Activated CD8-positive, alpha-beta T cell treated with anti-CD3 and anti-CD28 coated beads, Interleukin-2, amount 10 ng/mL, durations not matched to agents 7 days and 5 days (primary cell): ENCODE measurements around the gene CENPN. TPM values are rescaled to one million over a fixed set of nuclear protein-coding genes. Genes with fewer than 3 reads are reported as not detected.

ENCODE experiments used
- ATAC-seq: fragments of 150-1000 bp; cut with Tn5 transposase; one replicate; pipeline ENCODE4 v1.10.0; 2021; ENCODE audit warnings: moderate library complexity
- CTCF ChIA-PET: fragments of 350-600 bp; sonication (Branson Sonifier 250); formaldehyde crosslinking; loops from one replicate; lab custom pipeline; 2021; ENCODE audit warnings: antibody characterized with exemption; lab: Charles Lee
- POLR2A ChIA-PET: fragments of 350-600 bp; sonication (Branson Sonifier 250); formaldehyde crosslinking; loops from one replicate; lab custom pipeline; 2021; ENCODE audit warnings: antibody characterized with exemption; lab: Charles Lee
- DNase-seq: peaks from one replicate; pipeline ENCODE4 v3.0.0-alpha.2; 2020
- H3K27ac Mint-ChIP-seq: one replicate; pipeline ENCODE4 v1.8.0; 2021; ENCODE audit warnings: mild to moderate bottlenecking, mixed read lengths
- H3K27me3 Mint-ChIP-seq: one replicate; pipeline ENCODE4 v1.8.0; 2021; ENCODE audit warnings: low read depth, mixed read lengths
- H3K36me3 Mint-ChIP-seq: one replicate; pipeline ENCODE4 v1.8.0; 2021; ENCODE audit warnings: low read depth, mixed read lengths
- H3K4me1 Mint-ChIP-seq: one replicate; pipeline ENCODE4 v1.8.0; 2021; ENCODE audit warnings: low read depth, mixed read lengths
- H3K4me3 Mint-ChIP-seq: one replicate; pipeline ENCODE4 v1.8.0; 2021; ENCODE audit warnings: mild to moderate bottlenecking, mixed read lengths
- H3K9me3 Mint-ChIP-seq: one replicate; pipeline ENCODE4 v1.8.0; 2022; ENCODE audit warnings: mixed read lengths; ENCODE audit not compliant: insufficient read depth
- total RNA-seq, 2 experiments: library from RNA; stranded (reverse); gene quantifications; one replicate each; pipeline ENCODE4 v1.2.3, GENCODE V29; 2021

CENPN gene
- total RNA-seq, 2 experiments from 2014 or later, result 65.2 to 67.2 TPM

GRCh38 chr16:81061871-81062608, 55.0 kb downstream of the CENPN start:
- Mint-ChIP-seq H3K27ac (no peak overlapping the region), H3K9me3 (no peaks in the 10 kb centered on the region), H3K4me3 (no peak overlapping the region), H3K4me1 (peaks cover 5% of the 10 kb centered on the region), H3K36me3 (no peaks in the 10 kb centered on the region), H3K27me3 (no peaks in the 10 kb centered on the region)
- ChIA-PET CTCF (no interaction called here), POLR2A (no interaction called here)
- no peak for DNase-seq
- ATAC-seq, result no peak

- Mint-ChIP-seq H3K27ac (no peak overlapping the region), H3K9me3 (no peaks in the 10 kb centered on the region), H3K4me1 (peaks cover 12% of the 10 kb centered on the region), H3K4me3 (no peak overlapping the region), H3K27me3 (no peaks in the 10 kb centered on the region), H3K36me3 (no peaks in the 10 kb centered on the region)
- DNase-seq (no peak), ATAC-seq (no peak)
- ChIA-PET CTCF (interaction anchor here (1.2 kb wide), 1 partner anchor 31 kb away, joined by 6 read pairs; the partner anchor contains the start of gene ATMIN), POLR2A (interaction anchor here (0.6 to 1.9 kb wide), 3 partner anchors 11 to 413 kb away, joined by 3 to 9 read pairs (median 4); partner anchors contain the start of genes ATMIN and C16orf46)
Observed at GRCh38 chr16:81066681-81067080, 59.7 kb downstream of the CENPN start.

GRCh38 chr16:81067166-81067565, 60.2 kb downstream of the CENPN start:
- Mint-ChIP-seq H3K36me3 (no peaks in the 10 kb centered on the region), H3K4me3 (no peak overlapping the region), H3K27ac (no peak overlapping the region), H3K9me3 (no peaks in the 10 kb centered on the region), H3K27me3 (no peaks in the 10 kb centered on the region), H3K4me1 (peaks cover 17% of the 10 kb centered on the region)
- ChIA-PET CTCF (interaction anchor here (1.2 kb wide), 1 partner anchor 31 kb away, joined by 6 read pairs; the partner anchor contains the start of gene ATMIN), POLR2A (interaction anchor here (0.6 to 1.9 kb wide), 3 partner anchors 10 to 413 kb away, joined by 3 to 9 read pairs (median 4); partner anchors contain the start of genes ATMIN and C16orf46)
- DNase-seq (no peak), ATAC-seq (no peak)

DNA sequence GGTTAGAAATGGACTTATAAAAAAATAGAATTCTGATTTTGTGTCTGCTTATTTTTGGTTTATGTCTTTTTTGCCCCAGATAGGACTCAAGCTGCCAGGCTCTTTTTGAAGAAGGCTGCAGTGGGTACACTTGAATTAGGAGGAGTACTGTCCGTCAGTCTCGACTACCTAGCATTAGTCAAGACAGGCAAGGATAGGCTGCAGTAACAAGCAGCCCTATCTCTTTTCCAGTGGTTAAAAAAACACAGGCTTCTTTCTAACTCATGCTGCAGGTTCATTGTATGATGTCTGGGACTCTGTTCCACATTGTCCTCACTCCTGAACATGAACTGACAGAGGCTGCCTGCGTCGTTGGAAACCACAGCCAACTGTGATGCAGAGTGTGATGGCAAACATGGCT, 62.0 kb downstream of the CENPN start:
- no peaks in the 10 kb centered on the region for H3K27me3 Mint-ChIP-seq
- no peak for ATAC-seq
- CTCF ChIA-PET, result interaction anchor here (1.4 kb wide), 1 partner anchor 33 kb away, joined by 7 read pairs; the partner anchor contains the start of gene ATMIN

GRCh38 chr16:81070979-81071378, 64.0 kb downstream of the CENPN start:
- CTCF ChIA-PET, result interaction anchor here (9.0 kb wide), 1 partner anchor 35 kb away, joined by 107 read pairs; the partner anchor contains the start of gene ATMIN
- ATAC-seq, result no peak

More for the DNA sequence above, 62.0 kb downstream of the CENPN start:
- POLR2A ChIA-PET, result no interaction called here
- Mint-ChIP-seq H3K9me3 (no peaks in the 10 kb centered on the region), H3K4me1 (peaks cover 17% of the 10 kb centered on the region), H3K36me3 (no peaks in the 10 kb centered on the region), H3K27ac (no peak overlapping the region), H3K4me3 (no peak overlapping the region)
- no peak for DNase-seq

DNA sequence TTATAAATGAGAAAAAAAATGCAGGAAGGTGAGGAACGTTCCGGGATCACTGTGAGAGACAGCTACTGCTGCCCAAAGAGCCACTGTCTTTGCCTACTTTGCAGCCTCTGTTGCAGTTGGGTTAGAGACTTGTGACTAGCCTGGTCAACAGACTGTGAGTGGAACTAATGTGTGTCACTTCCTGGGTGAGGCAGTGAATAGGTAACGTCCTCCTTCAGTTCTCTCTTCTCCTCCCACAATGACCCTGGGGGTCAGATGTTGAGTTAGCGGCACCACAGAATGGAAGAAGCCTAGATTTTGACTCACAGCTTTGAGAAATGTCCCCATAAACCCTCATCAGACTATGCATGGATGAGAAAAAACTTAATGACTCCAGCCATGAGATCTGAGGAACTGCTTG, 64.8 kb downstream of the CENPN start:
- no peaks in the 10 kb centered on the region for H3K36me3 Mint-ChIP-seq
- CTCF ChIA-PET, result interaction anchor here (9.0 kb wide), 1 partner anchor 36 kb away, joined by 107 read pairs; the partner anchor contains the start of gene ATMIN
- DNase-seq (no peak), ATAC-seq (no peak)
- no peak overlapping the region for H3K4me3 Mint-ChIP-seq
- H3K4me1 Mint-ChIP-seq, result peaks cover 16% of the 10 kb centered on the region
- no peaks in the 10 kb centered on the region for H3K27me3 Mint-ChIP-seq
- POLR2A ChIA-PET, result no interaction called here
- no peaks in the 10 kb centered on the region for H3K9me3 Mint-ChIP-seq
- no peak overlapping the region for H3K27ac Mint-ChIP-seq

More at GRCh38 chr16:81070979-81071378, 64.0 kb downstream of the CENPN start:
- no peak for DNase-seq
- Mint-ChIP-seq H3K36me3 (no peaks in the 10 kb centered on the region), H3K4me3 (no peak overlapping the region), H3K4me1 (peaks cover 18% of the 10 kb centered on the region), H3K27me3 (no peaks in the 10 kb centered on the region), H3K27ac (no peak overlapping the region), H3K9me3 (no peaks in the 10 kb centered on the region)
- POLR2A ChIA-PET, result no interaction called here

DNA sequence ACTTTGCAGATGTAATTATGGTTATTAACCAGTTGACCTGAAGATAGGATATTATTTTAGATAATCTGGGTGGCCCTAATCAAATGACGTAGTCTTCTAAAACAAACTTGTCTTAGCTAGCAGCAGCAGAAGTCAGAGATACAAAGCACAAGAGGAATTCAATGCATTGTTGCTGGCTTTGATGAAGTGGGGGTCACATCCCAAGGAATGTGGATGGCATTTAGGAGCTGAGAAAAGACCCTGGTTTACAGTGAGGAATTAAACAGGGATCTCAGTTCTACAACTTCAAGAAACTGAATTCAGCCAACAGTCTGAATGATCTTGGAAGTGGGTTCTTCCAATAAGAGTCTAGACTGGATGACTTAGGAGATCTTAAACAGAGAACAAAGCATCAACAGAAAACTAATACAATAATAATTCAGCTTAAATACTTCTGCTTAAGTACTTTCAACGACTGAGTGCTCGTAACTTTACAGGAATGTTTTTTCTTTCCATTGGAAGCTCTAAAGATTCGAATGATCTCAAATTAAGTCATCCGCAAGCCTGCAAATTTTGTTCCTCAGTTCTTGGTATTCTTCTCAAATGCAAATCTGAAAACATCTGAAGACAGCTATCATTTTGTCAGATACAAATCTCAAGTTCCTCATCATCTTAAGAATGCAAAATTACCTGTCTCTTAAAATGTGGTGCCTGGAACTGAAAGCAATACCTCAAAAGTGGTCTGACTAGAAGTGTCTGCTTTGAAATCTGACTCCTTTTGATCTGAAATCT, 66.7 kb downstream of the CENPN start:
- no peak overlapping the region for H3K27ac Mint-ChIP-seq
- no peak for DNase-seq
- H3K4me1 Mint-ChIP-seq, result peaks cover 11% of the 10 kb centered on the region
- H3K4me3 Mint-ChIP-seq, result no peak overlapping the region
- no peaks in the 10 kb centered on the region for H3K27me3 Mint-ChIP-seq
- ATAC-seq, result no peak
- H3K36me3 Mint-ChIP-seq, result no peaks in the 10 kb centered on the region
- no peaks in the 10 kb centered on the region for H3K9me3 Mint-ChIP-seq
- CTCF ChIA-PET, result interaction anchor here (9.0 kb wide), 1 partner anchor 38 kb away, joined by 107 read pairs; the partner anchor contains the start of gene ATMIN
- POLR2A ChIA-PET, result no interaction called here

GRCh38 chr16:81076566-81077075, 69.6 kb downstream of the CENPN start:
- Mint-ChIP-seq H3K9me3 (no peaks in the 10 kb centered on the region), H3K27me3 (no peaks in the 10 kb centered on the region)

DNA sequence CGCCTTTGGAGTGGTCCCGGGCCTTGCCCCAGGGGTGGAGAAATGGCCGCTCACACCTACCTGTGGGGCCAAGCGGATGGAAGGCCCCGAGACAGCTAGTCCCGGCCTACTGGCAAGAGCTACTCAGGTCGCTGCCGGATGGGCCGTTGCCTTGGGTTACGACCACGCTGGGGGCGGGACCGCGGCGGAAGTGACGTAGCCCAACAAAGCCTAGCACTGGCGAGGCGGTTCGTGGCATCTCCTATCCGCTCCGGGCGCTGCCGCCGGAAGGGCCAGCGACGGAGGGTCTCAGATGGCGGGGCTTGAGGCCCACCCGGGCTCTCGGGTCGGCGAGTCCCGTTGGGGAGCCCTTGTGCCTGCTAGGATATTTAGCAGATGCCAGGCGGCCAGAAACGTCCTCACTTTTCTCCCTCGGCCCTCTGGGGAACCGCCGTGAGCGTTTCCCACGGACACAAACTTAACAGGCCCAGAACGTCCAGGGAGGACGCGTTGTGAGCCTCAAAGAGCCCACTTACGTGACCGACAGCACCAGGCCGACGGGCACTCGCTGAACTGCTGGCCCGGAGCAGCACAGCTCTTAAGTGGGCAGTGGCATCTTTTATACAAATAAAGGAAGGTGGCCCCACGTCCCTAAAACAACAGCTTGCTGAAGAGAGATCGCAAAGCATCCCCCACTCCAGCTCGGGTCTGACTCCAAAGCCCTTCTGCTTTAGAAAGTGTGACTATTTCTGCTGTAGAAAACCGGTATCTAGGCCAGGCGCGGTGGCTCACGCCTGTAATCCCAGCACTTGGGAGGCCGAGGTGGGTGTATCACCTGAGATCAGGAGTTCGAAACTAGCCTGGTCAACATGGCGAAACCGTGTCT, 70.3 kb downstream of the CENPN start, which contains the start of gene C16orf46:
Gene C16orf46 (minus strand): TSS at position 163 of the 865 bp plus-strand sequence. CDS start 13,283 bp downstream, outside the sequence.
- Mint-ChIP-seq H3K27me3 (no peaks in the 10 kb centered on the region), H3K36me3 (no peaks in the 10 kb centered on the region), H3K4me3 (peak within 1 kb of the TSS; percentile 5), H3K27ac (peak within 1 kb of the TSS; percentile 25), H3K9me3 (no peaks in the 10 kb centered on the region), H3K4me1 (peaks cover 6% of the 10 kb centered on the region)
- peak; percentile 90 for ATAC-seq
- DNase-seq, result peak; percentile 98
- CTCF ChIA-PET, result interaction anchor here (0.6 to 9.0 kb wide), 10 partner anchors 11 to 550 kb away, joined by 3 to 107 read pairs (median 4); partner anchors contain the start of gene ATMIN
- POLR2A ChIA-PET, result interaction anchor here (0.9 to 2.7 kb wide), 9 partner anchors 11 to 237 kb away, joined by 3 to 29 read pairs (median 7); partner anchors contain the start of genes ATMIN, CENPN, CMC2 and GAN

More at GRCh38 chr16:81076566-81077075, 69.6 kb downstream of the CENPN start:
- no peak overlapping the region for H3K27ac Mint-ChIP-seq
- H3K4me1 Mint-ChIP-seq, result peaks cover 11% of the 10 kb centered on the region
- POLR2A ChIA-PET, result interaction anchor here (0.6 to 2.7 kb wide), 10 partner anchors 10 to 238 kb away, joined by 3 to 29 read pairs (median 6); partner anchors contain the start of genes ATMIN, CENPN, CMC2 and GAN
- no peaks in the 10 kb centered on the region for H3K36me3 Mint-ChIP-seq
- DNase-seq, result peak; percentile 93
- ATAC-seq, result peak; percentile 86
- H3K4me3 Mint-ChIP-seq, result no peak overlapping the region
- CTCF ChIA-PET, result interaction anchor here (0.6 to 9.0 kb wide), 10 partner anchors 12 to 550 kb away, joined by 3 to 107 read pairs (median 4); partner anchors contain the start of gene ATMIN

DNA sequence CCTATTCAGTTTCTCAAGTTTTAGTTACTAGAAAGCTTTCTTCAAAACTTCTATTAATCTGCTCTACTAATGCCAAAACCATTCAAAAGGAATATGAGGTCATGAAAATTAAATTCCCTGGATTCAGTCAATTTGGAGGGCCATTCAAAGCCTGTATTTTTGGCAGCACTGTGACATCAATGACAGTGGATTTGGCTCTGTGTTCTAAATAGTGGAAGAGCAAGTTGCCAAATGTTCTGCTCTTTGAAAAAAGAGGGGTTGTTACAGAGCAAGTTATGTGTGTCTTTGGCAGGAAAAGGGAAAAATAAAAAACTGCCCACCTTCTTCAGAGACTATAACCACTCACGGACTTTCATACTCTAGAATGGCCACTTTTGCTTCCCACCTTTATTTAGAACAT, 73.2 kb downstream of the CENPN start:
- ChIA-PET POLR2A (no interaction called here), CTCF (no interaction called here)
- H3K27ac Mint-ChIP-seq, result no peak overlapping the region
- ATAC-seq (no peak), DNase-seq (no peak)
- H3K36me3 Mint-ChIP-seq, result no peaks in the 10 kb centered on the region
- H3K4me1 Mint-ChIP-seq, result peaks cover 6% of the 10 kb centered on the region
- H3K27me3 Mint-ChIP-seq, result no peaks in the 10 kb centered on the region
- H3K9me3 Mint-ChIP-seq, result no peaks in the 10 kb centered on the region
- no peak overlapping the region for H3K4me3 Mint-ChIP-seq
